GM10266 (cell line): Measurements from ENCODE around the gene SETD3.

ENCODE experiments used
- DNase-seq: peaks from one replicate; pipeline ENCODE4 v3.0.0; 2012; ENCODE audit errors: extremely low spot score
- TF ChIP-seq, protein P1 (sequence below): IDR thresholded peaks from 2 replicates; pipeline ENCODE4 v1.5.1; 2012; ENCODE audit warnings: mild to moderate bottlenecking, low read depth; ENCODE audit not compliant: control insufficient read depth, insufficient read depth; ENCODE audit errors: missing control alignments

The SETD3 gene

DNA sequence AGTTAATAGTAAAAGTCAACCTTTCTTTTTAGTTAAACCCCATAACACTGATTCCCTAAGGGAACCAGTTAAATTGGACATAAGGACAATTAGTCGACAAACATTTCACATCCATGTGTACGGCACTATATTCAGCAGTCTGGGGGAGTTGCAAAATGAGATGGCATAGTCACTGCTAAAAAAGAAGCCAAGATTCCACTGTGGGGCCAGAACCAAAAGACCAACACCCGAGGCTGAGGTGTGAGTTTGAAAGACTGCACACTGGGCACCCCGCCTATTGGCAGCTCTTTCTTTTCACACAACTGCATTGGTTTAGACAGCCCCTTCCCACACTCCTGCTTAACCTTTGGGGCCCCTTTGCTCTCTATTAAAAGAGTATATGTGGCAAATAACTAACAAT, 16.7 kb downstream of the SETD3 start:
- TF ChIP-seq, protein P1, sequence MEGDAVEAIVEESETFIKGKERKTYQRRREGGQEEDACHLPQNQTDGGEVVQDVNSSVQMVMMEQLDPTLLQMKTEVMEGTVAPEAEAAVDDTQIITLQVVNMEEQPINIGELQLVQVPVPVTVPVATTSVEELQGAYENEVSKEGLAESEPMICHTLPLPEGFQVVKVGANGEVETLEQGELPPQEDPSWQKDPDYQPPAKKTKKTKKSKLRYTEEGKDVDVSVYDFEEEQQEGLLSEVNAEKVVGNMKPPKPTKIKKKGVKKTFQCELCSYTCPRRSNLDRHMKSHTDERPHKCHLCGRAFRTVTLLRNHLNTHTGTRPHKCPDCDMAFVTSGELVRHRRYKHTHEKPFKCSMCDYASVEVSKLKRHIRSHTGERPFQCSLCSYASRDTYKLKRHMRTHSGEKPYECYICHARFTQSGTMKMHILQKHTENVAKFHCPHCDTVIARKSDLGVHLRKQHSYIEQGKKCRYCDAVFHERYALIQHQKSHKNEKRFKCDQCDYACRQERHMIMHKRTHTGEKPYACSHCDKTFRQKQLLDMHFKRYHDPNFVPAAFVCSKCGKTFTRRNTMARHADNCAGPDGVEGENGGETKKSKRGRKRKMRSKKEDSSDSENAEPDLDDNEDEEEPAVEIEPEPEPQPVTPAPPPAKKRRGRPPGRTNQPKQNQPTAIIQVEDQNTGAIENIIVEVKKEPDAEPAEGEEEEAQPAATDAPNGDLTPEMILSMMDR: no peak
- no peak for DNase-seq

DNA sequence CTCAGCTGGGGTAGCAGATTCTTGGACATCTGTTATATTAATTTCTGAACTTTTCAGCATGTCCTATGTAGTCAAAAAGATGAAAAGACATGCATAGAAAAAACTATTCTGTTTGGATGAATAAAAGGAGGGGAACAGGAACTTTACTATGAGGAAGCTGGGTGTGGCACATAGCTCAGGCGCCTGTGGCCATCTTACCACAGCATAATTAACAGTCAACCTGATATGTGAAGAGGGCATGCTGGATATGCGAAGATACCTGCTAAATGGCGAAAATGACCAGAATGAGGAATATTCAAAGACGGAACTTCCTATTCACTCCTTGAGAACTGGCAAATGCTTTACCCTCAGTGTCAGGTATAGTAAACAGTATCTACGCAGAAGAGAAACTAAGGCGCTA, 18.4 kb downstream of the SETD3 start:
- DNase-seq: no peak

DNA sequence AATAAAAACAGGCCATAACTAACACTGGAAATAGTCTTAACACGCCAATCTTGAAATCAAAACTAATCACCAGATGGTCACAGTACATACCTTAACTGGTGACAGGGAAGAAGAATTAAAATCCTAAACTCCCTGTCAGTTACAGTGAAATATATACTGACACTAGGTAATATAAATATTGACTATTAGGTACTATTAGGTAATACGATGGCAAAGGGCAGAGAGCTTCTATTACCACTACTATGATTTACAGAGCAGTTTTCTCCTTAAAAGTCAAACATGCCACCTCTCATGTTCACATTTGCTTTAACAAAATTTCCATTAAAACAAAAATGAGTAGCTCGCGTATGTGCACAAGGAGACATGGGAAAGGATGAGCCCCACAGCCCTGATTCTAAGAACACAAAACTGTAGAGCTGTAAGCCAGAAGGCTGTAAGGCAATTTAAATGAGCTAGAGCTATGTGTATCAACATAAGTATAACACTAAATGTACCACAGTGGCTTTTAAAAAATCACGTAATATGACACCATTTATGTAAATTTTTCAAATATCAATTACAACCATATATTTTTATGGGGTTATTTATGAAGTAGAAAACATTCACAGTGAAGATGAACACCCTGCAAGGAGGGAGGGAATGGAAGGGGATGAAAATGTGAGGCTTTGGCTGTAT, 19.1 kb downstream of the SETD3 start:
- TF ChIP-seq, protein P1: no peak
- DNase-seq: no peak

More for the DNA sequence above, 18.4 kb downstream of the SETD3 start:
- TF ChIP-seq, protein P1: no peak

DNA sequence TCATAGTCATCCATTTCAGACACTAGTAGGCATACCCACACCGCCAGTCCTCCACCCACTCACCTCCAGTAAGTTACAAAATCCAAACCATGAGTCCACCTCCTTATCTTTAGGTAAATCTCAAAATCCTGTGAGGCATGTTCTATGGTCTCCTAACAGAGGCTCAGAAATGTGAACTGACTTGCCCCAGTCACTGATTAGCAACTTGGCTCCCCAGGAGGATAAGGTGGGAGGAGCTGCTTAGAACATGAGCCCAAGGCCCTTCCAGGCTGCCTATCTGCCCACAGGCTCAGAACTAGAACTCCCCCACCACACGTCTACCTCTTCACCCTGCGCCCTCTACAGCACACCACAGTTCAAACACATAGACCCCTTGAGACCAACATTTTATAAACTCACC, 19.9 kb downstream of the SETD3 start:
- DNase-seq: no peak
- TF ChIP-seq, protein P1: no peak

DNA sequence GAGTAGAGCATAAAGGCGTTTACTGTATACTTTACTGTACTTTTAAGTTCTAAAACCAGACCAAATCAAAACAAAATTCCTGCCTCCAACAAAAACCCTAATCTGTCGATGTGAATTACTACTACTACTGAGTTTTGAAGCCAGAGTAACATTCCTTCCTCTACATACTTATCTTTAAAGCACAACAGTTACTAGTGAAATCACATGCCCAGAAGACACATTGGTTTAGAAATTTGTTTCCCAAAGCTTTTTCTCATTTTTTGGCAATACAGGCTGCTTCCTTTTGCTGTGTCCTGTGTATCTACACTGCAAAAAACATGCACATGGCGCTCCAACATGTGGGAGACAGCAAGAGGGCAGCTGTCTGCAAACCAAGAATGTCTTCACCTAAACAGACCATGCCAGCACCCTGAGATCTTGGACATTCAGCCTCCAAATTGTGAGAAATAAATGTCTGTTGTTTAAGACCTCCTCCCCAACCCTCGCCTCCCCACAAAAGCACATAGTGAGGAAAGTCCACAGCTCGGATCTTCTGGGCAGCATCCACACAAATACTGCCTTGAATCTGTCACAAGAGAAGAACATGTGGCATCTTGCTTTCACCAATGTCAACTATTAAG, 21.1 kb downstream of the SETD3 start:
- TF ChIP-seq, protein P1: no peak
- no peak for DNase-seq

DNA sequence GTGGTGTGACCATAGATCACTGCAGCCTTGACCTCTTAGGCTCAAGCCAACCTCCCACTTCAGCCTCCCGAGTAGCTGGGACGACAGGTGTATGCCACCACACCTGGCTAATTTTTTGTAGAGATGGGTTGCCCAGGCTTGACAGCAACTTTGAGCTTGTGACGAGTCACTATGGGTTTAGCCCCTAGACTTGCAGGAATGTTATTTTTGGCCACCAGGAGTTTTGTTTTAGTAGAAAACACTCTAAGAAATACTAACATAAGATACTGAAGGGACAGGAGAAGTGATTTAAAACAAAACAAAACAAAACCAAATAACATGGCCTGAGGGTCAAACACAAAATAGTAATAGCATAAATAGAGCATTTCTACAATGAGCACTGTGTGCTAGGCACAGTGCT, 26.4 kb downstream of the SETD3 start:
- DNase-seq: no peak
- TF ChIP-seq, protein P1: no peak

DNA sequence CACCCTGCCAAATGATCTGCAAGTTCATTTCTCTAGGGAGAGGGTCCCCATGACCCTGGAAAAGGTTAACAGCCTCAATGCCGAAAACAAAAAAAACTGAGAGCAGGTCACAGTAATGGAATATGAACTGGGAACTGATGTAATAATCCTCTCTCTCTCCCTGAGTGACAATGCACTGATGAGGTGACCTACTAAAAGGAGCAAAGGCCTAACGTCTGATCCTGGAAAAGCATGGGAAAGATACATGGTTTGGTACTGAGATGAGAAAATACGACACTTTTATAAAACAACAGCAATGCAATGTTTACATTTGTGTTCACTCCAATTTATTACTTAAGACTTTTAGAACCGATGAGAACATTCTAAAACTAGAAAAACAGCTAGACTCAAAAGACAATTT, 27.7 kb downstream of the SETD3 start:
- TF ChIP-seq, protein P1: no peak
- no peak for DNase-seq
